GM18508 (cell line): ENCODE results near the gene S100PBP.

Experiments
- ATAC-seq: cut with Tn5 transposase; IDR thresholded peaks from one replicate; pipeline ENCODE4 v1.9.1; 2021; ENCODE audit warnings: moderate number of reproducible peaks; ENCODE audit not compliant: insufficient read depth, unreplicated experiment

The S100PBP gene

GRCh38 chr1:32817159-32817814 is at the start of gene S100PBP, which contains the start of gene YARS1:
Gene S100PBP, plus strand, starts transcription at chr1:32817653. Its CDS starts 8,447 bp downstream, at chr1:32826100.
Gene YARS1, minus strand, starts transcription at chr1:32817358. Its CDS starts 114 bp downstream, at chr1:32817244.
- peak; percentile 79 for ATAC-seq

- ATAC-seq, result no peak
These were observed 49.2 kb upstream of the S100PBP start for GRCh38 chr1:32768110-32768850.

GRCh38 chr1:32769524-32770220 is 47.8 kb upstream of the S100PBP start:
- ATAC-seq, result no peak

GRCh38 chr1:32770221-32770731 is 47.2 kb upstream of the S100PBP start:
- no peak for ATAC-seq

- ATAC-seq, result no peak
These were observed 46.5 kb upstream of the S100PBP start for GRCh38 chr1:32770741-32771548.

GRCh38 chr1:32771561-32772280 is 45.7 kb upstream of the S100PBP start:
- no peak for ATAC-seq

GRCh38 chr1:32772281-32773017 is 45.0 kb upstream of the S100PBP start:
- ATAC-seq, result no peak

- no peak for ATAC-seq
These were observed 44.3 kb upstream of the S100PBP start for GRCh38 chr1:32773018-32773763.

- ATAC-seq, result no peak
These were observed 43.5 kb upstream of the S100PBP start for GRCh38 chr1:32773764-32774463.

- ATAC-seq, result no peak
These were observed 43.0 kb upstream of the S100PBP start for GRCh38 chr1:32774464-32774808.

GRCh38 chr1:32774950-32775634 is 42.4 kb upstream of the S100PBP start:
- no peak for ATAC-seq

GRCh38 chr1:32775640-32776337 is 41.7 kb upstream of the S100PBP start:
- ATAC-seq, result no peak

GRCh38 chr1:32779242-32779641 is 38.2 kb upstream of the S100PBP start:
- ATAC-seq, result no peak

- no peak for ATAC-seq
These were observed 37.4 kb upstream of the S100PBP start for GRCh38 chr1:32780005-32780404.

- ATAC-seq, result no peak
These were observed 36.7 kb upstream of the S100PBP start for GRCh38 chr1:32780628-32781234.

- ATAC-seq, result no peak
These were observed 35.4 kb upstream of the S100PBP start for GRCh38 chr1:32782086-32782485.
